SU-DHL-6 (cell line): ENCODE measurements around the gene STK10.

Experiments
- EZH2phosphoT487 ChIP-seq: fragments of 200-600 bp; sonication (generic), shearing (Covaris generic); conservative IDR thresholded peaks from 2 replicates; pipeline ENCODE4 v1.6.1; 2018; ENCODE audit warnings: mild to moderate bottlenecking, antibody characterized with exemption, low read length, moderate library complexity, mixed read lengths
- TF ChIP-seq, protein P1 (sequence below): fragments of 200-600 bp; sonication (generic); IDR thresholded peaks from one replicate; pipeline ENCODE4 v1.5.1; 2017; ENCODE audit warnings: antibody characterized with exemption, mild to moderate bottlenecking, low read length, moderate library complexity; ENCODE audit not compliant: insufficient read depth, poor library complexity, severe bottlenecking

DNA sequence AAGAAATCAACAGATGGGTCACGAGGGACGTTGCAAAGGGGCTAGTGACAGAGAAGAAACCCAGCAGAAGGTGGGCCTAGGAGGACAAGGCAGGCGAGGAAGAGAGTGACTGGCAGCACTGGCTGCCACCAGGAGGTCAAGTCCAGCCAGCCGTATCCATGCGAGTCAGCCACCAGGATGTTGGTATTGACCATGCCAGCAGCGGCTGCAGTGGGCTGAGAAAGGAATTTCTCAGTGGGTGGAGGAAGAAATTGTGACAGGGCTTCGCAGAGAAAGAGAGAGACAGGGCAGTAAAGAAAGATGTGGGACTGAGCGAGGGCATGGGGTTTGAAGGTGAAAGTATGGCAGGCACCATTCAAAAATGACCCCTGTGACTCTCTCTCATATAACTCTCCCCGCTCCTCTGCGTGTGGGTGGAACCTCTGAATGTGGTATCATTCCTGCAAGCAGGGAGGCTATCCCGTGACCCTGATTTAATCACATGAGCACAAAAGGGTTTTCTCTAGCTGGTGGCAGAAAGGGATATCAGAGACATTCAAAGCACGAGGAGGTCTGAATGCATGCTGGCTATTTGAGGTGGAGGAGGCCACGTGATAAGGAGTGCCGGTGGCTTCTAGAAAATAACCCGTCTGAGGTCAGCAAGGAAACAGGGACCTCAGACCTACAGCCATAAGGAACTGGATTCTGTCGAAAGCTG lies 136.2 kb downstream of the STK10 start:
- TF ChIP-seq, protein P1, sequence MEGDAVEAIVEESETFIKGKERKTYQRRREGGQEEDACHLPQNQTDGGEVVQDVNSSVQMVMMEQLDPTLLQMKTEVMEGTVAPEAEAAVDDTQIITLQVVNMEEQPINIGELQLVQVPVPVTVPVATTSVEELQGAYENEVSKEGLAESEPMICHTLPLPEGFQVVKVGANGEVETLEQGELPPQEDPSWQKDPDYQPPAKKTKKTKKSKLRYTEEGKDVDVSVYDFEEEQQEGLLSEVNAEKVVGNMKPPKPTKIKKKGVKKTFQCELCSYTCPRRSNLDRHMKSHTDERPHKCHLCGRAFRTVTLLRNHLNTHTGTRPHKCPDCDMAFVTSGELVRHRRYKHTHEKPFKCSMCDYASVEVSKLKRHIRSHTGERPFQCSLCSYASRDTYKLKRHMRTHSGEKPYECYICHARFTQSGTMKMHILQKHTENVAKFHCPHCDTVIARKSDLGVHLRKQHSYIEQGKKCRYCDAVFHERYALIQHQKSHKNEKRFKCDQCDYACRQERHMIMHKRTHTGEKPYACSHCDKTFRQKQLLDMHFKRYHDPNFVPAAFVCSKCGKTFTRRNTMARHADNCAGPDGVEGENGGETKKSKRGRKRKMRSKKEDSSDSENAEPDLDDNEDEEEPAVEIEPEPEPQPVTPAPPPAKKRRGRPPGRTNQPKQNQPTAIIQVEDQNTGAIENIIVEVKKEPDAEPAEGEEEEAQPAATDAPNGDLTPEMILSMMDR: no peak
- no peak for TF ChIP-seq EZH2phosphoT487
